ENCODE data around the gene EXOSC5.
A peak's percentile ranks its signal among the peaks of the same experiment; 100 is the strongest.

EXOSC5 gene

DNA sequence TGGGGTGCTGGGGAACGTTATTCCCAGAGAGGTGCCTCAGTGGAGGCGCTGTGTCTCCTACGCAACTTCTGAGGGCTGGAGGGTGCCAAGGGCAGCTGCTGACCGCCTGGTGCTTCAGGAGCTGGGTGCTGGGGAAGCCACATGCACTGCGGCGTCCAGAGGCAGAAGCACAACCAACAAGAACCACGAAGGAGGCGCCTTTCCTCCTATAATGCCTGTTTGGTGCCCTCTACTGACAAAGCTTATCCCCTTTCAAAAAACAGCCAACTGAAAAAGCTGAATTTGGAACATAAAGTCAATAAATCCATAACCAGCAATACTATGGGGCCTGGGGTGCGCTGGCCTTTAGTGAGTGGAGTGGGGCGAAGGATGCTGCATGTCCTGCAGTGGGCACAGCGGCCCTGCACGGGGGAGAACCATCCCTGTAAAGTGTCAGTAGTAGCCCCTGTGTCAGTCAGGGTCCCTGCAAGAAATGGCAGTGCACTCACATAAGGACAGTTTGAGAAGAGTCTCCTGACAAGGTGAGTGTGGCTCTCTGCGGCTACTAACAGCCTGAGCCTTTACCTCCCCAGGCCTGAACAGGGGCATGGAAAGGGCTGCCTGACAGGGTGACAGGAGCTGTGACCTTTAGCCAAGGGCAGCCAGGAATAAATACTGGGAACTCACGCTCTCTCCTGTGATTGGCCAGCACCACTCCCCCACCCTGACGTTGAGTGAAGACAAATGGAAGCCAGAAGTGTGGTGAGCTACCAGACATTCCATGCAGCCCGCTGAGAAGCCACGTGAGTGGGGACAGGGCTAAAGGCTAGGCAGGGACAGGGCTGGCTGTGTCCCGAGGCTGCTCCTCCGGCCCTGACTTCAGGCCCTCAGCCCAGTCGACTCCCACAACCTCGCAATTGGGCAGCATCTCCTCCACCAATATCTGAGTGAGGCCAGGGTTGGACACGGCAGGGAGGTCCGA, 34.5 kb upstream of the EXOSC5 start:
- no peaks in the 10 kb centered on the region for H3K9me3 Mint-ChIP-seq
- H3K4me3 Mint-ChIP-seq, result no peak overlapping the region
- peaks cover 18% of the 10 kb centered on the region for H3K4me1 Mint-ChIP-seq
- no peaks in the 10 kb centered on the region for H3K27me3 Mint-ChIP-seq
- ATAC-seq, result no peak
- H3K36me3 Mint-ChIP-seq, result peaks cover 37% of the 10 kb centered on the region
- H3K27ac Mint-ChIP-seq, result no peak overlapping the region

DNA sequence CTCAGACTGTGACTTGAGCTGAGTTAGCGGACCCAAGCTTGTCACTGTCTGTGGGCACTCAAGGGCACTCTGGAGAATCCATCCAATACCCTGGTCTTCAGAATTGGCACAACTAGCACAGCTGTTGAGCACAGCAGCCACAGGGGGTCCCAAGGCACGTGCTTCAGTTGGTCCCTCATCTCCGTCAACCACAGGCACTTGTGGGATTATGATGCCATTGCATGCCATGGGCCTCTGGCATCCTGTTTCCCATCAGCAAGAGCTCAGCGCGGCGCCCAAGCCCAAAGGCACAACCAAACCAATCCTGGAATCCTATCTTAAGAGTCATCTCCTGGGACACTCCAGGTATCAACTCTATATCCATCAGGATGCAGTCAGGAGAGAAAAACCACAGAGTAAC, 33.8 kb upstream of the EXOSC5 start:
- Mint-ChIP-seq H3K27me3 (no peaks in the 10 kb centered on the region), H3K36me3 (peaks cover 36% of the 10 kb centered on the region), H3K9me3 (no peaks in the 10 kb centered on the region), H3K4me1 (peaks cover 20% of the 10 kb centered on the region), H3K4me3 (no peak overlapping the region), H3K27ac (no peak overlapping the region)
- no peak for ATAC-seq

DNA sequence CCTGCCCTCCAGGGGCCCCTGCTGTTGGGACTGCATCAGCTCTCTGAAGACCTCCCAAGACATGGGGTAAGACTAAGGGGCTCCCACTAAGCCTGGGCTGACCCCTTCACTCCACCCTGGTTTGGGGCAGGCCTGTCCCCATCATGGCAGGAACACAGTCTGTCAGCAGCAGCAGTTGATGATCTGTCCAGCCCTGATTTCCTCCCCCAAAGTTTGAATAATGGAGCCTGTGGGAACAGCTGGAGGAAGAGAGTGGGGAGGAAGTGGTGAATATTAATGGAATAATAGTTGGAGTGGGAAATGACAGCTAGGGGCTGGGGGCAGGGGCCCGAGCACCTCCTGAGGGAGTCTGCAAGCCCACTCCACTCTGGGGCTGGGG, 31.3 kb upstream of the EXOSC5 start:
- H3K9me3 Mint-ChIP-seq, result no peaks in the 10 kb centered on the region
- H3K4me1 Mint-ChIP-seq, result peaks cover 20% of the 10 kb centered on the region
- H3K27ac Mint-ChIP-seq, result peak overlapping the region; percentile 76
- H3K4me3 Mint-ChIP-seq, result no peak overlapping the region
- H3K36me3 Mint-ChIP-seq, result peaks cover 38% of the 10 kb centered on the region
- peak; percentile 6 for ATAC-seq
- H3K27me3 Mint-ChIP-seq, result no peaks in the 10 kb centered on the region

DNA sequence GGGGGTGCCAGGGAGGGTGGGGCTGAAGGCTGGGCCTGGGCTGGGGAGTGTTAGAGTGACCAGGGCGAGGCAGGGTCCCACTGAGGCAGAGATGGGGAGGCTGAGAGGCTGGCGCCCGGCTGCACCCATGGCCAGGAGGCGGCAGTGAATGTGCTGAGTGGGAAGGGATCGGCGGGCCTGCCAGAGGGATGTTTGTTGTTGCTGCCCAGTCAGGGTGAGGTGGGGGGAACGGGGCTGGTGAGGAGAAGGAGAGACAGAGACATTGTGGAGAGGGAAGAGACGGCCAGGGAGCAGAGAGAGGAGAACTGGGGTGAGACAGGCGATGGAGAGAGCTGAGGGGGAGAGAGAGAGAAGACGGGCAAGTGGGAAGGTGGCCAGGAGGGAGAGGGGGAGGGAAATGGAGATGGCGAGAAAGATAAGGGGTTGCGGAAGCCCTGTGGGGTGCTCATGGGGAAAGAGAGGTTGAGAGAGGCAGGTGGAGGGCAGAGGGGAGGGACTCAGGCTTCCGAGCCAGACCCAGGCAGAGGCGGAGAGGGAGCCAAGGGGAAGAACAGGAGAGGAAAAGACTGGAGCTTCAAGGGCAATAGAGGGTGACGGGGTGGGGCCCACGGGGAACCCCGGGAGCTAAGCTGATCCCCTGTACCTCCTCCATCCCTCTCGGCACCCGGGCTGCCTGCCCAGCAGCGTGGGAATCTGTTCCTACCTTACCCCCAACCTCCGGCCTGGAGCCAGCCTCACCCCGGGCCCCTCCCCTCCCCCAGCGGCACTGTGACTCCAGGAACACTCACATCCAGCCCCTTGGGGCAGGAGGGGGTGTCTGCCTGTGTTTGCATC, 30.7 kb upstream of the EXOSC5 start:
- peak; percentile 13 for ATAC-seq

DNA sequence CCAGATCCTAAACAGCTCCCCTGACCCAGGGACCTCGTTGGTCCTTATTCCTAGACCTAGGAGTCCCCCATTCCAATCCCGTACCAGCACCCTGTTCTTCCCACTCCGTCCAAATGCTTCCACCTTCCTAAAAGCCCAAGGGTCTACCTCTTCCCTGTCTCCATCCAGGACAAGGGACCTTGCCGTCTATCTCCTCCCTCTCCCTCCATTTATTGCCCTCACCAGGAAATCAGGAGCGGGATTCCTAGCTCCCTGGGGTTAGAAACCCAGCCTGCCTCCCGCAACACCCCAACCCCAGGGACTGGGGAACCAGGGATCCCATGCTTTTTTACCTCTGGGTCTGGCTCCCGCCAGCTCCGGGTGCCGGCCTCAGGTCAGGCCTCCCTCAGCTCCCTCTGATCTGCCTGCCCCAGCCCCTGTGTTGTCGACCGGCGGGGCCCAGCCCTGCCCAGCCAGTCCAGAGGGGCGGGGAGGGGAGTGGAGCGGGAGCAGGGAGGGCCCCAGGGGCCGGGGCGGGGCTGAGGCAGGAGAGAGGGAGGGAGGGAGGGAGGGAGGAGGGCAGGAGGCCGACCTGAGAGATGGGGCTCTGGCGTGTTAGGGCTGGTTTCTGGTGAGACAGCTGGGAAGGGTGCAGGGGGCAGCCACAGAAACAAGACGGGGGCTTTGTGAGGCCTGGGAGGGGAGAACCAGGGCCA, 29.9 kb upstream of the EXOSC5 start, which contains the start of gene B3GNT8:
Gene B3GNT8 (minus strand): TSS at position 423 of the 695 bp plus-strand sequence. CDS start 596 bp downstream, outside the sequence.
- Mint-ChIP-seq H3K36me3 (peaks cover 42% of the 10 kb centered on the region), H3K27ac (peak within 1 kb of the TSS; percentile 76), H3K4me1 (peaks cover 20% of the 10 kb centered on the region), H3K4me3 (peak within 1 kb of the TSS; percentile 8), H3K9me3 (no peaks in the 10 kb centered on the region), H3K27me3 (no peaks in the 10 kb centered on the region)
- peak; percentile 68 for ATAC-seq

More for the DNA sequence above, 30.7 kb upstream of the EXOSC5 start:
- Mint-ChIP-seq H3K4me1 (peaks cover 20% of the 10 kb centered on the region), H3K9me3 (no peaks in the 10 kb centered on the region), H3K27me3 (no peaks in the 10 kb centered on the region), H3K4me3 (peak overlapping the region; percentile 8), H3K27ac (peak overlapping the region; percentile 76), H3K36me3 (peaks cover 40% of the 10 kb centered on the region)

DNA sequence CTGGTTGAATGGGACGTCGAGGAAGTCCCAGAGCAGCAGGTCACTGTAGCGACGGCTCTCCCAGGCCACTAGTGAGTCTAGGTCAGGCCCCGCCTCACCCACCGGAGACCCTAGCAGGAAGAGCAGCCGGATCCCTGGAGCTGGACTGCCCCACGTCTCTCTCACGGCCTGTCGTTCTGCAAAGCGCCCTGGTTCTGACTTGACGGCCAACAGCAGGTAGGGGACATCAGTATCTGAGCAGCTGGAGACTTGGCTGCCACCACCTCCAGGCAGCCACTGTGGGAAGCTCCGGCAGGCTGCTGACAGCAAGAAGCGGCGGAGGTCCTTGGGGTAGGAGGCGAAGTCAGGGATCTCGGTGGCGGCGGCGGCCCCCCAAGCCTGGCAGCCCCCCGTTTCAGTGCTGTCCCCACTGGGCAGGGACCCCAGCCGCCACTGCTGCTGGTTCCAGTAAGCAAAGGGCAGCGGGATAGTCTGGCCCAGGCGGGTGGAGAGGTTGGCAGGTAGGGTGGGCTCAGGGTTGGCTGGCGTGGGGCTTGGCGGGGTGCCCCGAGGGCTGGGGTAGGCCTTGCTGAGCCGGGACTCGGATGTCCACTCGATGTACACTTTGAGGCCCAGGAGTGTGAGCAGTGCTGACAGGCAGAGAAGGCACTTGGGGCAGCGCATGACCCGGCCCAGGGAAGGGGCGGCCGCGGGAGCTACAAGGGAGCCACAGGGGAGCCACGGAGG, 29.1 kb upstream of the EXOSC5 start:
- H3K9me3 Mint-ChIP-seq, result no peaks in the 10 kb centered on the region
- peaks cover 44% of the 10 kb centered on the region for H3K36me3 Mint-ChIP-seq

DNA sequence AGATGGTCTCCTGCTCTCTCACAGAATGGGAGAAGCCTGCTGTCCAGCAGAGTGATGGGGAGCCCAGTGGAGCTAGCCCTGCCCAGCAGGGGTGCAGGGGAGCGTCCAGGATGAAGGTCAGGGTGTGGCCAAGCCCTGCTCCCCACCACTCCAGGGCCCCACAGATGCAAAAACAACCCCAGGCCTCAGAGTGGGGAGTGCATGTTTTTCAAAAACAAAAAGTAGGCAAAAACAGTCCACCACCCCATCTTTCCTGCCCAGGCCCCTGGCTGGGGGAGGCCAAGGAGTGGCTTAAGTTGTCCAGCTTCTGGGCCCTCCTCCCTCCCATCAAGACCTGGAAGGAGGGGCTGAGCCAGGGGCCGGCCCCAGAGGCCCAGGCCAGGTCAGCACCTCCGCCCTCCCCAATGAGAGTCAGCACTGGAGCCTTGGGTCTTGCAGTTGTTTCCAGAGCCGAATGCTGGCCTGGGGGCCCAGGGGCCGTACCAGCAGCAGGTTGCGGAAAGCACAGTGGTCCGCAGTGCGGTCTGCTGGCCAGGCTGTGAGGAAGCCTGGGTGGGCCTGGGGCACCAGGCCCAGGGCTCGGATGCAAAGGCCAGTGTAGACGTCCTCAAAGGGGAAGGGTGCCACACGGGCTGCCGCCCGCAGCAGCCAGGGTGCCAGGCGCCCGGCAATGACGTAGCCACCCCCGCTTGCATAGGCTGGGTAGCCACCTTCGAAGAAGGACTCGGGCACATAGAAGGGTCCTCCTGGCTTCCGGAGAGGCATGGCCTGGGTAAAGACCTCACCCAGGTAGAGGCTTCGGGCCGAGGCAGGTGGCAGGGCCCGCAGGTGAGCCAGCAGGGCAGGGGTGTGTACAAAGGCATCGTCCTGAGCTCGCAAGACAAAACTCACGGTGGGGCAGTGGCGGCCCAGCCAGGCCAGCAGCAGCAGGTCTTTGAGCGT, 28.3 kb upstream of the EXOSC5 start:
- H3K27me3 Mint-ChIP-seq, result no peaks in the 10 kb centered on the region
- no peak overlapping the region for H3K4me3 Mint-ChIP-seq
- no peak for ATAC-seq
- no peak overlapping the region for H3K27ac Mint-ChIP-seq
- H3K9me3 Mint-ChIP-seq, result no peaks in the 10 kb centered on the region
- peaks cover 51% of the 10 kb centered on the region for H3K36me3 Mint-ChIP-seq
- H3K4me1 Mint-ChIP-seq, result peaks cover 20% of the 10 kb centered on the region

More for the DNA sequence above, 29.1 kb upstream of the EXOSC5 start:
- no peak for ATAC-seq
- Mint-ChIP-seq H3K4me1 (peaks cover 20% of the 10 kb centered on the region), H3K27me3 (no peaks in the 10 kb centered on the region), H3K4me3 (no peak overlapping the region), H3K27ac (peak overlapping the region; percentile 76)

DNA sequence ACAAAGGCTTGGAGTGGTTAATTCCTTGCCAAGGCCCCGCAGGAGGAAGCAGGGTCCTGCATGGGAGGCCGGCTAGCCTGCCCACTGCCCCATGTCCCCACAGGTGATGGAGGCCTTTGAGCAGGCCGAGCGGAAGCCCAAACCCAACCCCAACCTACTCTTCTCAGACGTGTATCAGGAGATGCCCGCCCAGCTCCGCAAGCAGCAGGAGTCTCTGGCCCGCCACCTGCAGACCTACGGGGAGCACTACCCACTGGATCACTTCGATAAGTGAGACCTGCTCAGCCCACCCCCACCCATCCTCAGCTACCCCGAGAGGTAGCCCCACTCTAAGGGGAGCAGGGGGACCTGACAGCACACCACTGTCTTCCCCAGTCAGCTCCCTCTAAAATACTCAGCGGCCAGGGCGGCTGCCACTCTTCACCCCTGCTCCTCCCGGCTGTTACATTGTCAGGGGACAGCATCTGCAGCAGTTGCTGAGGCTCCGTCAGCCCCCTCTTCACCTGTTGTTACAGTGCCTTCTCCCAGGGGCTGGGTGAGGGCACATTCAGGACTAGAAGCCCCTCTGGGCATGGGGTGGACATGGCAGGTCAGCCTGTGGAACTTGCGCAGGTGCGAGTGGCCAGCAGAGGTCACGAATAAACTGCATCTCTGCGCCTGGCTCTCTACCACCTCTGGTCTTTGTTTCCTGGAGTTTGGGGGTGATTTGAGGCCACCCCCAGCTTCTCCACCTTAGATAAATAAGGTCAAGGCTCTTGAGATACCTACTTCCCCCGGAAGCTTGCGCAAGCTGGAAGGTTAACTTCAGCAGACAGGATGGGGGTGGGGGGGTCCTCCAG, 27.4 kb upstream of the EXOSC5 start:
- Mint-ChIP-seq H3K27me3 (no peaks in the 10 kb centered on the region), H3K4me3 (no peak overlapping the region), H3K36me3 (peaks cover 59% of the 10 kb centered on the region), H3K4me1 (peaks cover 20% of the 10 kb centered on the region), H3K27ac (no peak overlapping the region), H3K9me3 (no peaks in the 10 kb centered on the region)
- no peak for ATAC-seq

DNA sequence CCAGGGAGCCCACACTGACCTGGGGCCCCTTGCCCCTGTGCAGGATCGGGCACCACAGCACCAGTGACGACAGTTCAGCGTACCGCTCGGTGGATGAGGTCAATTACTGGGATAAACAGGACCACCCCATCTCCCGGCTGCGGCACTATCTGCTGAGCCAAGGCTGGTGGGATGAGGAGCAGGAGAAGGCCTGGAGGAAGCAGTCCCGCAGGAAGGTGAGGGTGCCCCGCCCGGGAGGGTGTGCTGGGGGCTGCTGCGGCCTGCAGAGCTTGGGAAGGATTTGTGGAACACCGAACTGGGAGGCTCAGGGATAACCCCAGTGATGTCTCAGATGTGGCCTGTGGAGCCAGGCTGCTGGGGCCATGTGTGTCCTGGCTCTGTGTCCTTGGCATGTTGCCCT, 25.8 kb upstream of the EXOSC5 start:
- no peak for ATAC-seq
- Mint-ChIP-seq H3K4me1 (peaks cover 13% of the 10 kb centered on the region), H3K27me3 (no peaks in the 10 kb centered on the region), H3K27ac (no peak overlapping the region), H3K9me3 (no peaks in the 10 kb centered on the region), H3K4me3 (no peak overlapping the region), H3K36me3 (peaks cover 60% of the 10 kb centered on the region)

DNA sequence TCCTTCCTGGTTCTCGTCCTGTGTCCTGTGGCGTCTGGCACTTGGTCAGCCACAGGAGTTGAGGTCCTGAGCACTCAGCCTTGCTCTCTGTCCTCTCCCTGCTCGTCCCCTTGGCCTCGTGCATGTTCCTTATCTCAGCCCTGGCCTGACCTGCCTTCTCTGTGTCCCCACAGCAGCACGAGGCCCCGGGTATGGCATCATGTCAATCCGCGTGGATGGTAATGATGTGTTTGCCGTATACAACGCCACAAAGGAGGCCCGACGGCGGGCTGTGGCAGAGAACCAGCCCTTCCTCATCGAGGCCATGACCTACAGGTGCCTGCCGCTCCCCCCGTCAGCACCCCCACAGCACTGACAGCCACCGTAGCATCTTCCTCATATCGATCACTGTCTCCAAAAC, 25.3 kb upstream of the EXOSC5 start:
- peaks cover 61% of the 10 kb centered on the region for H3K36me3 Mint-ChIP-seq
- peaks cover 8% of the 10 kb centered on the region for H3K4me1 Mint-ChIP-seq
- no peak overlapping the region for H3K4me3 Mint-ChIP-seq
- no peak for ATAC-seq
- H3K27me3 Mint-ChIP-seq, result no peaks in the 10 kb centered on the region
- no peak overlapping the region for H3K27ac Mint-ChIP-seq
- H3K9me3 Mint-ChIP-seq, result no peaks in the 10 kb centered on the region

DNA sequence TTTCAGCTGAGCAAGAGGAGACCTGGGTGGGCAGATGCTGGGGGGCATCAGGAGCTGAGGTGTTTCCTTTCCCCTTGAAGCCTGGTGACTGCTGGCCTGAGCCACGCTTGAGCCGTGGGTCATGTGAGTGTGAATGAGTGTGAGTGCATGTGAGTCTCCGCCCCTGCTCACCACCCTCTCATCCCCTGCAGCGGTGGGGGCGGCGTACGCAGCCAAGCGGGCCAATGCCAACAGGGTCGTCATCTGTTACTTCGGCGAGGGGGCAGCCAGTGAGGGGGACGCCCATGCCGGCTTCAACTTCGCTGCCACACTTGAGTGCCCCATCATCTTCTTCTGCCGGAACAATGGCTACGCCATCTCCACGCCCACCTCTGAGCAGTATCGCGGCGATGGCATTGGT, 24.8 kb upstream of the EXOSC5 start:
- Mint-ChIP-seq H3K4me3 (no peak overlapping the region), H3K27me3 (no peaks in the 10 kb centered on the region), H3K36me3 (peaks cover 63% of the 10 kb centered on the region), H3K4me1 (peaks cover 4% of the 10 kb centered on the region), H3K9me3 (no peaks in the 10 kb centered on the region), H3K27ac (no peak overlapping the region)
- no peak for ATAC-seq

DNA sequence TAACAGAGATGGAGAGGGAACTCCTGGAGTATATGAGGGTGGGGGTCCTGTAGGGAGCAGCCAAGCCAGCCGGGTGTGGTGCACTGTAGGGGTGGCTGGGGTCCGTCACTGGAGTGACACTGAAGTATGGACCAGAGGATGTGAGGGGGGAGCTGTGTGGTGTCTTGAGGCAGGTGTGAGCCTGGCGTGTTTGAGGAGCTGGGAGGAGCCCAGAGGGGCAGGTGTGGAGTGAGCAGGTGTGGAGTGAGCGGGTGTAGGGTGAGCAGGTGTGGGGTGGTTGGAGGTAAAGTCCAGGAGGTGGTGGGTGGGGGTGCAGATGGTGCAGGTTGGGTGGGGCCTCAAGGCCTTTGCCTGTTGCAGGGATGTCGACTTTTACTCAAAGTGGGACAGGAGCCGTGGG, 24.2 kb upstream of the EXOSC5 start:
- Mint-ChIP-seq H3K4me1 (no peaks in the 10 kb centered on the region), H3K27ac (no peak overlapping the region), H3K36me3 (peaks cover 61% of the 10 kb centered on the region), H3K9me3 (no peaks in the 10 kb centered on the region), H3K4me3 (no peak overlapping the region), H3K27me3 (no peaks in the 10 kb centered on the region)
- ATAC-seq, result no peak

Measured in stimulated activated memory B cell treated with anti-CD40 and anti-IgM and Interleukin-4, amounts not matched to agents 10 μg/mL and 1 μg/mL and 100 μg/mL, for 72 hours (primary cell).